Endothelial cell of umbilical vein (primary cell): ENCODE results near the gene RPS5. TPM values are rescaled to one million over a fixed set of nuclear protein-coding genes. Genes with fewer than 3 reads are reported as not detected.

Experiments
- BruUV-seq: library from RNA; stranded (reverse); fragments of 400-500 nt; replicated peaks from 2 replicates; lab custom pipeline; 2021; lab: Mats Ljungman, UMichigan
- CTCF ChIA-PET: fragments of 300-600, 350-600 bp; sonication (Branson Sonifier 250); formaldehyde crosslinking; loops from one replicate; lab custom pipeline; 2021; ENCODE audit warnings: antibody characterized with exemption, inconsistent platforms; lab: Charles Lee
- POLR2A ChIA-PET: fragments of 300-600, 350-600 bp; sonication (Branson Sonifier 250); formaldehyde crosslinking; loops from one replicate; lab custom pipeline; 2021; ENCODE audit warnings: antibody characterized with exemption, inconsistent platforms; lab: Charles Lee
- DNase-seq: peaks from one replicate; pipeline ENCODE4 v3.0.0-alpha.2; 2011; ENCODE audit warnings: low read depth, low spot score
- FAIRE-seq: peaks from 2 replicates; lab custom pipeline; 2011; peaks lifted over from hg19 to GRCh38; lab: Jason Lieb, UNC
- H2AFZ ChIP-seq: 2 replicates; pipeline ENCODE4 v1.6.0; 2012; ENCODE audit warnings: low read depth, low read length, control low read depth, inconsistent platforms
- H3K27ac ChIP-seq: 2 replicates; pipeline ENCODE4 v1.5.1; 2011; ENCODE audit warnings: low read depth, mild to moderate bottlenecking, control low read depth, low read length, moderate library complexity; ENCODE audit not compliant: insufficient read depth
- H3K27me3 ChIP-seq, 2 experiments: 2 replicates each; pipeline versions ENCODE4 v1.6.0 to v1.6.1; 2011; ENCODE audit warnings: low read length in 2 of 2, mixed read lengths in 1 of 2; ENCODE audit not compliant: control insufficient read depth in 2 of 2, insufficient read depth in 2 of 2
- H3K36me3 ChIP-seq, 2 experiments: 2 replicates in 1 of 2; 3 replicates in 1 of 2; pipeline ENCODE4 v1.5.1; 2011; ENCODE audit warnings: low read length in 2 of 2, mild to moderate bottlenecking in 1 of 2, moderate library complexity in 1 of 2; ENCODE audit not compliant: control insufficient read depth in 2 of 2, insufficient read depth in 2 of 2; ENCODE audit errors: extremely low read depth in 1 of 2
- H3K4me1 ChIP-seq: 3 replicates; pipeline ENCODE4 v1.5.1; 2011; ENCODE audit warnings: mild to moderate bottlenecking, low read length; ENCODE audit not compliant: control insufficient read depth, insufficient read depth; ENCODE audit errors: extremely low read depth
- H3K4me2 ChIP-seq: 2 replicates; pipeline ENCODE4 v1.6.1; 2011; ENCODE audit warnings: low read length, control low read depth, mixed read lengths; ENCODE audit not compliant: insufficient read depth
- H3K4me3 ChIP-seq, 3 experiments: fragments of 200-600 bp in 1 of 3; sonication (generic), shearing (Covaris generic) in 1 of 3; replicated peaks in 1 of 3; 2 replicates each; pipeline ENCODE4 v1.5.1; 2011 to 2016; ENCODE audit warnings: control low read depth in 3 of 3, low read length in 3 of 3, mild to moderate bottlenecking in 2 of 3, inconsistent platforms in 1 of 3, low read depth in 1 of 3, moderate library complexity in 1 of 3; ENCODE audit not compliant: insufficient read depth in 1 of 3
- H3K79me2 ChIP-seq: 2 replicates; pipeline ENCODE4 v1.6.0; 2012; ENCODE audit warnings: low read length, inconsistent platforms; ENCODE audit not compliant: control insufficient read depth, insufficient read depth
- H3K9ac ChIP-seq: replicated peaks from 2 replicates; pipeline ENCODE3; 2011; ENCODE audit warnings: low read length, control low read depth; ENCODE audit not compliant: insufficient read depth; ENCODE audit errors: extremely low read depth
- H3K9me1 ChIP-seq: replicated peaks from 3 replicates; pipeline ENCODE4 v1.6.0; 2011; ENCODE audit warnings: mild to moderate bottlenecking, low read length; ENCODE audit not compliant: control insufficient read depth, insufficient read depth; ENCODE audit errors: extremely low read depth
- H3K9me3 ChIP-seq: replicated peaks from 2 replicates; pipeline ENCODE4 v1.5.1; 2012; ENCODE audit warnings: low read length, inconsistent platforms; ENCODE audit not compliant: control insufficient read depth, insufficient read depth
- H4K20me1 ChIP-seq: replicated peaks from 2 replicates; pipeline ENCODE3; 2011; ENCODE audit warnings: mild to moderate bottlenecking, low read length; ENCODE audit not compliant: control insufficient read depth, insufficient read depth; ENCODE audit errors: extremely low read depth
- EZH2 ChIP-seq: IDR thresholded peaks from 2 replicates; pipeline ENCODE4 v1.6.1; 2012; ENCODE audit warnings: borderline replicate concordance, low read depth, mild to moderate bottlenecking, moderate library complexity, low read length, inconsistent platforms; ENCODE audit not compliant: severe bottlenecking
- FOS ChIP-seq: IDR thresholded peaks from 2 replicates; pipeline ENCODE4 v1.6.1; 2011; ENCODE audit warnings: mild to moderate bottlenecking, low read length, moderate library complexity, borderline replicate concordance; ENCODE audit not compliant: insufficient read depth
- GATA2 ChIP-seq: IDR thresholded peaks from 2 replicates; pipeline ENCODE4 v1.7.0; 2011; ENCODE audit warnings: low read depth, mild to moderate bottlenecking, moderate library complexity, mixed read lengths, low read length; ENCODE audit not compliant: insufficient read length, insufficient read depth
- JUN ChIP-seq: IDR thresholded peaks from 2 replicates; pipeline ENCODE4 v1.6.1; 2011; ENCODE audit warnings: borderline replicate concordance, low read depth; ENCODE audit not compliant: insufficient read length, insufficient read depth
- MYC ChIP-seq: IDR thresholded peaks from one replicate; pipeline ENCODE4 v1.6.1; 2011; ENCODE audit warnings: mild to moderate bottlenecking, low read depth, low read length
- POLR2A ChIP-seq: IDR thresholded peaks from 2 replicates; pipeline ENCODE4 v1.6.1; 2012; ENCODE audit warnings: low read depth, mild to moderate bottlenecking, control low read depth, low read length
- POLR2AphosphoS5 ChIP-seq: IDR thresholded peaks from 2 replicates; pipeline ENCODE4 v1.6.1; 2012; ENCODE audit warnings: low read depth, mild to moderate bottlenecking, control low read depth, low read length, moderate library complexity; ENCODE audit not compliant: insufficient read depth
- dilution Hi-C: fragments of 300-500 bp; cut with MboI; formaldehyde crosslinking; loops from one replicate; pipeline ENCODE4 v1.15.0; 2019; ENCODE audit warnings: low sequenced_read_pairs; ENCODE audit not compliant: extremely low pct_ligation_motif_present
- intact Hi-C: fragments of 100-400 bp; cut with micrococcal nuclease; formaldehyde crosslinking; loops from one replicate; pipeline ENCODE4 v1.10.0; 2022
- polyA plus RNA-seq, 4 experiments: library from polyadenylated mRNA; depleted of rRNA in 3 of 4; stranded (reverse) in 3 of 4; unstranded in 1 of 4; fragments of >200 nt; gene quantifications; 2 replicates each; pipeline versions ENCODE4 v1.2.1 to v1.2.3, GENCODE V29; 2011 to 2012; ENCODE audit warnings: missing spikeins in 1 of 4
- total RNA-seq: library from RNA; stranded (reverse); gene quantifications from 2 replicates; pipeline ENCODE4 v1.2.3, GENCODE V29; 2021
- TF ChIP-seq, protein P1 (sequence below), 2 donors: IDR thresholded peaks; 1 replicate in 1 of 2; 2 replicates in 1 of 2; pipeline ENCODE4 v1.5.1; 2011; ENCODE audit warnings: low read length in 2 of 2, mild to moderate bottlenecking in 2 of 2, moderate library complexity in 2 of 2, control low read depth in 1 of 2, inconsistent platforms in 1 of 2, low read depth in 1 of 2; ENCODE audit not compliant: insufficient read depth in 1 of 2; ENCODE audit errors: extremely low read depth in 1 of 2
- TF ChIP-seq, protein P2 (sequence below): IDR thresholded peaks from 2 replicates; pipeline ENCODE4 v1.6.1; 2011; ENCODE audit not compliant: insufficient read depth, insufficient read length

The RPS5 gene
- total and polyA plus RNA-seq, 2 donors (not counting 3 experiments of a cell fraction or from before 2014, with no cell fraction given), result 993 to 3,430 TPM

GRCh38 chr19:58338825-58339558, 48.1 kb upstream of the RPS5 start:
- Histone ChIP-seq H4K20me1 (no peaks in the 10 kb centered on the region), H3K27me3 (no peaks in the 10 kb centered on the region), H3K9ac (no peak overlapping the region), H3K9me3 (peaks cover 2% of the 10 kb centered on the region), H3K4me2 (no peak overlapping the region), H3K79me2 (no peaks in the 10 kb centered on the region), H3K4me1 (no peaks in the 10 kb centered on the region), H3K9me1 (no peaks in the 10 kb centered on the region), H2AFZ (no peak overlapping the region), H3K36me3 (peaks cover 0 to 22% of the 10 kb centered on the region in 2 experiments), H3K4me3 (no peak overlapping the region), H3K27ac (no peak overlapping the region)
- intact Hi-C loops (no loop called here), dilution Hi-C loops (no loop called here)
- ChIA-PET POLR2A (no interaction called here), CTCF (interaction anchor here (1.4 kb wide), 1 partner anchor 11 kb away, joined by 3 read pairs; no protein-coding TSS in a partner anchor)
- no peak for TF ChIP-seq JUN
- TF ChIP-seq, protein P1, sequence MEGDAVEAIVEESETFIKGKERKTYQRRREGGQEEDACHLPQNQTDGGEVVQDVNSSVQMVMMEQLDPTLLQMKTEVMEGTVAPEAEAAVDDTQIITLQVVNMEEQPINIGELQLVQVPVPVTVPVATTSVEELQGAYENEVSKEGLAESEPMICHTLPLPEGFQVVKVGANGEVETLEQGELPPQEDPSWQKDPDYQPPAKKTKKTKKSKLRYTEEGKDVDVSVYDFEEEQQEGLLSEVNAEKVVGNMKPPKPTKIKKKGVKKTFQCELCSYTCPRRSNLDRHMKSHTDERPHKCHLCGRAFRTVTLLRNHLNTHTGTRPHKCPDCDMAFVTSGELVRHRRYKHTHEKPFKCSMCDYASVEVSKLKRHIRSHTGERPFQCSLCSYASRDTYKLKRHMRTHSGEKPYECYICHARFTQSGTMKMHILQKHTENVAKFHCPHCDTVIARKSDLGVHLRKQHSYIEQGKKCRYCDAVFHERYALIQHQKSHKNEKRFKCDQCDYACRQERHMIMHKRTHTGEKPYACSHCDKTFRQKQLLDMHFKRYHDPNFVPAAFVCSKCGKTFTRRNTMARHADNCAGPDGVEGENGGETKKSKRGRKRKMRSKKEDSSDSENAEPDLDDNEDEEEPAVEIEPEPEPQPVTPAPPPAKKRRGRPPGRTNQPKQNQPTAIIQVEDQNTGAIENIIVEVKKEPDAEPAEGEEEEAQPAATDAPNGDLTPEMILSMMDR (IDR thresholded peaks at IDR 0.05; ENCODE audit: extremely low read depth in 1 of 2, insufficient read depth in 1 of 2, low read depth in 1 of 2, low read length in 2 of 2), result no peak
- TF ChIP-seq POLR2AphosphoS5, result no peak
- BruUV-seq, result no TSS peak
- FAIRE-seq (no peak), DNase-seq (no peak)

DNA sequence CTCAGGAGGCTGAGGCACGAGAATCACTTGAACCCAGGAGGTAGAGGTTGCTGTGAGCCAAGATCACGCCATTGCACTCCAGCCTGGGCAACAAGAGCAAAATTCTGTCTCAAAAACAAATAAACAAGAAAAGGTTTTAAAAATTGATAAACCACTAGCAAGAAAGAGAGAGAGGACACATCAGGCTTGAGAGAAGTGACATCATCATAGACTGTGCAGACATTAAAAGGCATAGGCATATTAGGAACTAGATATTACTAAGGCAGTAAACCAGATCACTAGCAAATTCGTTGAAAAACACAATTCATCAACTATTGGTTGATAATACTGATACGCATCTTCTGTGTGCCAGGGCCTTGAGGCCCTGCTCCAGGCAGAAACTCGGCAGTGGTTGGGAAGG, 41.5 kb upstream of the RPS5 start:
- POLR2A ChIA-PET, result no interaction called here
- Histone ChIP-seq H4K20me1 (no peaks in the 10 kb centered on the region), H3K4me2 (no peak overlapping the region), H3K9ac (no peak overlapping the region), H3K4me3 (no peak overlapping the region), H3K9me3 (no peaks in the 10 kb centered on the region), H3K27me3 (peaks cover 16 to 40% of the 10 kb centered on the region in 2 experiments), H3K9me1 (no peaks in the 10 kb centered on the region), H3K79me2 (no peaks in the 10 kb centered on the region), H3K36me3 (no peaks in the 10 kb centered on the region), H2AFZ (no peak overlapping the region), H3K27ac (no peak overlapping the region), H3K4me1 (peaks cover 5% of the 10 kb centered on the region)
- CTCF ChIA-PET, result no interaction called here
- no peak for FAIRE-seq
- no TSS peak for BruUV-seq
- no peak for DNase-seq
- intact Hi-C loops, result no loop called here
- TF ChIP-seq MYC (no peak), JUN (no peak), FOS (no peak), POLR2A (no peak), POLR2AphosphoS5 (no peak), EZH2 (no peak), GATA2 (no peak)
- TF ChIP-seq, protein P1 (IDR thresholded peaks at IDR 0.05; ENCODE audit: extremely low read depth in 1 of 2, insufficient read depth in 1 of 2, low read depth in 1 of 2, low read length in 2 of 2), result no peak
- TF ChIP-seq, protein P2, sequence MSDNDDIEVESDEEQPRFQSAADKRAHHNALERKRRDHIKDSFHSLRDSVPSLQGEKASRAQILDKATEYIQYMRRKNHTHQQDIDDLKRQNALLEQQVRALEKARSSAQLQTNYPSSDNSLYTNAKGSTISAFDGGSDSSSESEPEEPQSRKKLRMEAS, result no peak
- dilution Hi-C loops, result no loop called here
